K562 (cell line): ENCODE results near the gene IQCC. TPM values are rescaled to one million over a fixed set of nuclear protein-coding genes. Genes with fewer than 3 reads are reported as not detected.
A peak's percentile ranks its signal among the peaks of the same experiment; 100 is the strongest.

Source experiments
- ARID4B ChIP-seq: sonication (generic); formaldehyde crosslinking; IDR thresholded peaks from 2 replicates; pipeline ENCODE4 v1.8.0; 2022; ENCODE audit warnings: mild to moderate bottlenecking, missing genetic modification reagents
- POLR2G ChIP-seq: fragments of 200-400 bp; formaldehyde crosslinking; IDR thresholded peaks from 2 replicates; pipeline ENCODE4 v1.6.1; 2017; ENCODE audit warnings: low read depth, mild to moderate bottlenecking, antibody characterized with exemption, low read length, moderate library complexity
- TRIM25 ChIP-seq: fragments of 450-650 bp; IDR thresholded peaks from 2 replicates; pipeline ENCODE4 v1.7.0; 2016; ENCODE audit warnings: borderline replicate concordance
- ZNF217 ChIP-seq: sonication (generic); formaldehyde crosslinking; IDR thresholded peaks from 2 replicates; pipeline ENCODE4 v1.8.0; 2022; ENCODE audit warnings: mild to moderate bottlenecking, missing genetic modification reagents
- ZNF639 ChIP-seq, 2 experiments: fragments of 200-800 bp in 1 of 2; sonication (Bioruptor generic) in 1 of 2; sonication (generic) in 1 of 2; formaldehyde crosslinking in 1 of 2; IDR thresholded peaks in 1 of 2; conservative IDR thresholded peaks in 1 of 2; 2 replicates each; pipeline versions ENCODE4 v1.5.0 to v1.6.1; 2016 to 2020; ENCODE audit warnings: missing compliant biosample characterization in 1 of 2, missing genetic modification characterization in 1 of 2, missing genetic modification reagents in 1 of 2
- polyA plus RNA-seq, 8 experiments: library from polyadenylated mRNA; depleted of rRNA in 4 of 8; stranded (reverse) in 5 of 8; unstranded in 3 of 8; fragments of >200 nt; fragmentation: Nextera tagmentation in 2 of 8; fragmentation: Illumina TruSeq in 1 of 8; extraction: Ambion mirVana in 2 of 8; extraction: Trizol in 1 of 8; gene quantifications; 2 replicates each; pipeline versions ENCODE4 v1.2.1 to v1.2.3, GENCODE V29; 2011 to 2014; ENCODE audit warnings: inconsistent platforms in 1 of 8, missing spikeins in 1 of 8
- total RNA-seq, 7 experiments: library from RNA; depleted of rRNA in 6 of 7; stranded (reverse); fragments of >200 nt in 6 of 7; fragmentation: Illumina TruSeq in 2 of 7; extraction: Trizol in 2 of 7; gene quantifications; 2 replicates each; pipeline versions ENCODE4 v1.2.1 to v1.2.3, GENCODE V29; 2011 to 2021; ENCODE audit warnings: low replicate concordance in 1 of 7

The IQCC gene
- total and polyA plus RNA-seq, 9 of the 15 experiments (the other 6 are each of a cell fraction or from before 2014, with no cell fraction given): 8.1 to 16.5 (median 10.7) TPM

DNA sequence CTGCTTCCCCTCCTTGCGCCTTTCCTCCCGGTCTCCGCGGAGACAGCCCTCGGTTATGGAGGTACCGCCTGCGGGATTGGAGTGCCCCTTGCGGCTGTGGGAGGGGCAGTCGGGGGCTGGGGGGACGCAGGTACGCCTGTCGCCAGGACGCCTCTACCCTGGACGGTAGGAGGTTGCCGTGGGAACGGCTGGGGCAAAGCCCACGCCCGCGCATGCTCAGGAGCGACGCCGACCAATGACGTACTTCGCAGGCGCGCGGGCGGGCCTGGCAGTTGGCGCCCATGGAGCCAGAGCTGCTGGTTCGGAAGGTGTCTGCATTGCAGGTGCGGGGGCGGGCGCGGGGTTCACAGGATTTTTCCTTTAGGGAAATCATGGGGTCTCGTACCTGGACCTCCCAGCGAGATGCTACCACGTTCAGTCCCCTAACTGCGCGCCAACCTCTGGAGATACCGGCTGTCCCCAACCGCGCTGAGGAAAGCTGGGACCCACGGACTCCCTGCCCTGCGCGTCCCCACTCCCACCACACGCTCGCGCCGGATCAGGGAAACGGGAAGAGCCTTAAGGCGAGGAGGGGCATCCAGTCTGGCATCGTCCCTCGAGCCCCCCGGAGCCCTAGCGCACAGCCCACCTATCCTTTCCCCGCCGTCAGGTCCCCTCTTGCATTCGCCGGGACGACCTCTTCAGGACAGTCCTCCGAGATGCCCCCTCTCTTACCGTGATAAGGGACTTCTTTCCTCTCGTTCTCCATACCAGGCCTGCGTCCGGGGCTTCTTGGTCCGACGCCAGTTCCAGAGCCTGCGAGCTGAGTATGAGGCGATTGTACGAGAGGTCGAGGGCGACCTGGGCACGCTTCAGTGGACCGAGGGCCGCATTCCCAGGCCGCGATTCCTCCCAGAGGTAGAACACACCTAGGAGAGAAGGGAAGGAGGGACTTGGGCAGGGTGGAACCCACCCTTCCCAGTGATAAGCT lies at the start of gene IQCC (continued):
- TF ChIP-seq POLR2G (peak; percentile 92), ZNF639 (CRISPR knock-in tag; conservative IDR thresholded peaks at IDR 0.05 in 1 of 2, IDR thresholded peaks at IDR 0.05 in 1 of 2) (0 out of 4 replicates have a peak, but pooled peaks of 1 of the 2 experiments have one; percentile 21), TRIM25 (no peak), ARID4B (CRISPR knock-in tag) (peak; percentile 77), ZNF217 (CRISPR knock-in tag) (0 out of 2 replicates have a peak, but pooled peaks have one; percentile 67)
